Adrenal gland (tissue), 12 donors: ENCODE measurements around the gene TCN2. TPM values are rescaled to one million over a fixed set of nuclear protein-coding genes. Genes with fewer than 3 reads are reported as not detected.

Source experiments
- DNase-seq, 7 donors: peaks; one replicate each; pipeline ENCODE4 v3.0.0-alpha.2; 2019 to 2020
- H3K27ac ChIP-seq, 5 donors: fragments of 200-600 bp; sonication (generic) in 4 of 5; 1 replicate in 3 of 5; 2 replicates in 2 of 5; pipeline versions ENCODE4 v1.5.1 to v1.8.0; 2016 to 2020; ENCODE audit warnings: mild to moderate bottlenecking in 1 of 5
- H3K27me3 ChIP-seq: fragments of 200-600 bp; 2 replicates; pipeline ENCODE4 v1.8.0; 2021
- H3K36me3 ChIP-seq, 2 donors: fragments of 200-600 bp; replicated peaks in 1 of 2; 1 replicate in 1 of 2; 2 replicates in 1 of 2; pipeline versions ENCODE4 v1.5.1 to v1.8.0; 2018 to 2022
- H3K4me1 ChIP-seq, 2 donors: fragments of 200-600 bp; replicated peaks in 1 of 2; 1 replicate in 1 of 2; 2 replicates in 1 of 2; pipeline versions ENCODE4 v1.5.1 to v1.8.0; 2018 to 2021
- H3K4me3 ChIP-seq, 4 donors: fragments of 200-600 bp; sonication (generic) in 3 of 4; one replicate each; pipeline ENCODE4 v1.5.1; 2016 to 2018
- H3K9me3 ChIP-seq, 3 donors: fragments of 200-600 bp; sonication (generic) in 1 of 3; replicated peaks in 1 of 3; 1 replicate in 2 of 3; 2 replicates in 1 of 3; pipeline versions ENCODE4 v1.5.1 to v1.8.0; 2016 to 2021
- POLR2A ChIP-seq, 2 donors: fragments of 450-650 bp; IDR thresholded peaks; one replicate each; pipeline ENCODE4 v1.6.1; 2017; ENCODE audit warnings: antibody characterized with exemption in 2 of 2, mild to moderate bottlenecking in 2 of 2, moderate library complexity in 1 of 2
- WGBS, 4 donors: extraction: QIAGEN DNeasy Blood & Tissue Kit in 2 of 4; methylation state at CpG; one replicate each; pipeline versions ENCODE4 v1.1.5 to v1.1.7; 2013 to 2017; 5-methylcytosine and 5-hydroxymethylcytosine counted together
- intact Hi-C, 2 donors: fragments of 100-400 bp; cut with DNase I; formaldehyde crosslinking; loops; one replicate each; pipeline versions ENCODE4 v1.14.1 to v1.15.0; 2022 to 2023
- polyA plus RNA-seq, 3 donors: library from polyadenylated mRNA; stranded (reverse); fragments of 200-250 nt in 2 of 3; fragments of 350-450 nt in 1 of 3; fragmentation: Illumina TruSeq in 1 of 3; extraction: RNeasy Lipid Tissue Mini Kit (QIAGEN cat#74804) in 1 of 3; gene quantifications; one replicate each; pipeline ENCODE4 v1.2.3, GENCODE V29; 2013 to 2014
- total RNA-seq, 9 donors: library from RNA; depleted of rRNA in 4 of 9; stranded (reverse); fragments of >200 nt in 4 of 9; fragments of 120-200 nt in 1 of 9; fragmentation: NEBNext Ultra II Directional in 1 of 9; extraction: Animal tissue kit (Norgen Biotek cat#: 25700) in 1 of 9; gene quantifications; one replicate each; pipeline versions ENCODE4 v1.1.0 to v1.2.4, GENCODE V29; 2013 to 2023
- TF ChIP-seq, protein P1 (sequence below), 6 experiments: fragments of 450-650 bp in 4 of 6; fragments of 200-600 bp in 2 of 6; sonication (generic) in 1 of 6; IDR thresholded peaks; 1 replicate in 5 of 6; 2 replicates in 1 of 6; pipeline versions ENCODE4 v1.5.1 to v1.8.0; 2016 to 2021; ENCODE audit warnings: antibody characterized with exemption in 6 of 6, mild to moderate bottlenecking in 2 of 6, moderate library complexity in 1 of 6
- donor health status: healthy with polysubstance abuse.
- donor health status: Bipolar disorder and iron deficiency.
- donor health status: DM: yes; HTN: yes; CAD: no.
- donor health status: DM: no; HTN: no; CAD: no.
- donor health status: DM: no; HTN: no; CAD: no.
- donor health status: DM: yes; HTN: yes; CAD: no.

Gene TCN2
- total and polyA plus RNA-seq, 12 donors = 12.8 to 108 (median 49.9) TPM

GRCh38 chr22:30612789-30613188 lies 5.8 kb downstream of the TCN2 start:
- Histone ChIP-seq H3K36me3 (peaks cover 0 to 36% of the 10 kb centered on the region in 2 donors), H3K4me3 (no peak overlapping the region), H3K9me3 (no peaks in the 10 kb centered on the region), H3K4me1 (peaks cover 21 to 25% of the 10 kb centered on the region in 2 donors), H3K27ac (no peak overlapping the region), H3K27me3 (no peaks in the 10 kb centered on the region)
- WGBS, 4 donors = 96 to 100% (median 97%) methylated on average over 7 to 8 of the region's 8 CpGs
- no peak for DNase-seq
- intact Hi-C loops = no loop called here
- TF ChIP-seq, protein P1, sequence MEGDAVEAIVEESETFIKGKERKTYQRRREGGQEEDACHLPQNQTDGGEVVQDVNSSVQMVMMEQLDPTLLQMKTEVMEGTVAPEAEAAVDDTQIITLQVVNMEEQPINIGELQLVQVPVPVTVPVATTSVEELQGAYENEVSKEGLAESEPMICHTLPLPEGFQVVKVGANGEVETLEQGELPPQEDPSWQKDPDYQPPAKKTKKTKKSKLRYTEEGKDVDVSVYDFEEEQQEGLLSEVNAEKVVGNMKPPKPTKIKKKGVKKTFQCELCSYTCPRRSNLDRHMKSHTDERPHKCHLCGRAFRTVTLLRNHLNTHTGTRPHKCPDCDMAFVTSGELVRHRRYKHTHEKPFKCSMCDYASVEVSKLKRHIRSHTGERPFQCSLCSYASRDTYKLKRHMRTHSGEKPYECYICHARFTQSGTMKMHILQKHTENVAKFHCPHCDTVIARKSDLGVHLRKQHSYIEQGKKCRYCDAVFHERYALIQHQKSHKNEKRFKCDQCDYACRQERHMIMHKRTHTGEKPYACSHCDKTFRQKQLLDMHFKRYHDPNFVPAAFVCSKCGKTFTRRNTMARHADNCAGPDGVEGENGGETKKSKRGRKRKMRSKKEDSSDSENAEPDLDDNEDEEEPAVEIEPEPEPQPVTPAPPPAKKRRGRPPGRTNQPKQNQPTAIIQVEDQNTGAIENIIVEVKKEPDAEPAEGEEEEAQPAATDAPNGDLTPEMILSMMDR (IDR thresholded peaks at IDR 0.05) = no peak
- TF ChIP-seq POLR2A (IDR thresholded peaks at IDR 0.05) = no peak

GRCh38 chr22:30614268-30614667 lies 7.3 kb downstream of the TCN2 start:
- Histone ChIP-seq H3K27me3 (no peaks in the 10 kb centered on the region), H3K36me3 (peaks cover 0 to 46% of the 10 kb centered on the region in 2 donors), H3K9me3 (no peaks in the 10 kb centered on the region), H3K4me3 (no peak overlapping the region), H3K27ac (no peak overlapping the region), H3K4me1 (peaks cover 8 to 10% of the 10 kb centered on the region in 2 donors)
- intact Hi-C loops = no loop called here
- DNase-seq = no peak
- 91 to 98% (median 93%) methylated on average over 4 to 7 of the region's 7 CpGs for WGBS, 4 donors
- TF ChIP-seq, protein P1 (IDR thresholded peaks at IDR 0.05) = no peak
- TF ChIP-seq POLR2A (IDR thresholded peaks at IDR 0.05) = no peak

DNA sequence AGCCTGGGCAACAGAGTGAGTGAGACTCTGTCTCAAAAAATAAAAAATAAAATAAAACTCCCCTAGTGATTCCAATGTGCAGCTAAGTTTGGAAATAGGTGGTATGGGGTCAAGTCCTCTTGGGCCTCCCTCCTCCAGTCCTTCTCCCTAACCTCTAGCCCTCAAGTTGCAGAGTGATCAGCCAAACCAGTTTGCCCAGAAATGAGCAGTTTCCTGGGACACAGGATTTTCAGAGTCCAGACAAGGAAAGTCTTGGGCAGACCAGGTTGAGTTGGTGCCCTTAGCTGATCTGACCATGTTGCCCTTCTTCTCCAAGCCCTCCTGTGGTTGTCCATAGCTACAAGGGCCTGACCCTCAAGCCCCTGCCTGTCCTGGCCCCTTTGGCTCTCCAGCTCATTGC lies 7.9 kb downstream of the TCN2 start:
- H3K4me1 ChIP-seq = peaks cover 2 to 4% of the 10 kb centered on the region in 2 donors
- intact Hi-C loops = no loop called here
- peaks cover 0 to 50% of the 10 kb centered on the region in 2 donors for H3K36me3 ChIP-seq
- H3K9me3 ChIP-seq = no peaks in the 10 kb centered on the region
- H3K4me3 ChIP-seq = no peak overlapping the region
- peak overlapping the region in 1 of 5 donors; percentile 47 for H3K27ac ChIP-seq
- H3K27me3 ChIP-seq = no peaks in the 10 kb centered on the region
- no peak for DNase-seq
- TF ChIP-seq, protein P1 (IDR thresholded peaks at IDR 0.05) = no peak
- no peak for TF ChIP-seq POLR2A (IDR thresholded peaks at IDR 0.05)

- WGBS, 4 donors = 72 to 83% (median 75%) methylated on average over 7 of the region's 7 CpGs
These were observed 8.6 kb downstream of the TCN2 start for GRCh38 chr22:30615543-30615954.

More at GRCh38 chr22:30615543-30615954, 8.6 kb downstream of the TCN2 start:
- peak overlapping the region in 1 of 5 donors; percentile 47 for H3K27ac ChIP-seq
- peaks cover 0 to 55% of the 10 kb centered on the region in 2 donors for H3K36me3 ChIP-seq
- no peak overlapping the region for H3K4me3 ChIP-seq
- intact Hi-C loops = no loop called here
- DNase-seq = peak in 2 of 7 donors; percentile 38 to 48
- no peak for TF ChIP-seq POLR2A (IDR thresholded peaks at IDR 0.05)
- TF ChIP-seq, protein P1 (IDR thresholded peaks at IDR 0.05) = no peak
- H3K27me3 ChIP-seq = no peaks in the 10 kb centered on the region
- H3K4me1 ChIP-seq = no peaks in the 10 kb centered on the region
- H3K9me3 ChIP-seq = no peaks in the 10 kb centered on the region
